Immature natural killer cell (primary cell): ENCODE data around the gene C7orf33. TPM values are rescaled to one million over a fixed set of nuclear protein-coding genes. Genes with fewer than 3 reads are reported as not detected.

ENCODE experiments used
- DNase-seq, 3 donors: peaks; one replicate each; pipeline ENCODE4 v3.0.0; 2022; ENCODE audit warnings: mixed read lengths in 1 of 3
- H3K27ac Mint-ChIP-seq, 6 donors: one replicate each; pipeline ENCODE4 v1.8.0; 2020; ENCODE audit warnings: mixed read lengths in 6 of 6, mild to moderate bottlenecking in 5 of 6, inconsistent platforms in 4 of 6, moderate library complexity in 3 of 6
- H3K27me3 Mint-ChIP-seq, 3 donors: one replicate each; pipeline ENCODE4 v1.8.0; 2020 to 2021; ENCODE audit warnings: low read depth in 3 of 3, mild to moderate bottlenecking in 3 of 3, mixed read lengths in 3 of 3, moderate library complexity in 3 of 3, inconsistent platforms in 1 of 3
- H3K36me3 Mint-ChIP-seq, 3 donors: one replicate each; pipeline ENCODE4 v1.8.0; 2020; ENCODE audit warnings: mixed read lengths in 3 of 3, inconsistent platforms in 2 of 3, mild to moderate bottlenecking in 2 of 3
- H3K4me1 Mint-ChIP-seq, 2 donors: one replicate each; pipeline ENCODE4 v1.8.0; 2020; ENCODE audit warnings: inconsistent platforms in 2 of 2, mild to moderate bottlenecking in 2 of 2, mixed read lengths in 2 of 2, moderate library complexity in 1 of 2
- H3K4me3 Mint-ChIP-seq, 5 donors: one replicate each; pipeline ENCODE4 v1.8.0; 2020; ENCODE audit warnings: mild to moderate bottlenecking in 5 of 5, mixed read lengths in 5 of 5, inconsistent platforms in 3 of 5, moderate library complexity in 3 of 5
- H3K9me3 Mint-ChIP-seq, 6 donors: one replicate each; pipeline ENCODE4 v1.8.0; 2020; ENCODE audit warnings: mild to moderate bottlenecking in 6 of 6, mixed read lengths in 6 of 6, inconsistent platforms in 4 of 6, moderate library complexity in 3 of 6
- polyA plus RNA-seq, 3 donors: library from polyadenylated mRNA; unstranded; fragments of 300-500 nt; fragmentation: Illumina TruSeq; gene quantifications; one replicate each; pipeline ENCODE4 v1.2.3, GENCODE V29; 2021

The C7orf33 gene
- polyA plus RNA-seq, 3 donors from 2014 or later, result not detected

DNA sequence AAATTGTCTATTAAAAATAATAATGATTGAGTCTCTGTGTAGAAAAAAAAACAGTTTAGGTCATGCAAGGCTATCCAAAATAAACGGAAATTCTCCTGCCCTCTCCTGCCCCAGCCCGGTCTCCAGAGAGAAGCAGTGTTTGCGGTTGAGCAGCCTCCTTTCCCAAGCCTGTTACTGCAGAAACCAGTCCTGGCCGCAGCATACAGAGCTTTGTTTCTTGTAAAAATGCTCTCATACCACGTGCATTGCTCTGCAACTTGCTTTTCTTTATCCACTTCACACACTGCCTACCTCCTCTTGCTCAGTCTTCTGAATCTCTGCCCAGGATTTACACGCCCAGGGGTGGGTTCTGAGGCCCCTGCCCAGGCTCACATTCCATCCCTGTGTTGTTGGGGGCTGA, 73.8 kb downstream of the C7orf33 start:
- no peak overlapping the region for H3K4me3 Mint-ChIP-seq

DNA sequence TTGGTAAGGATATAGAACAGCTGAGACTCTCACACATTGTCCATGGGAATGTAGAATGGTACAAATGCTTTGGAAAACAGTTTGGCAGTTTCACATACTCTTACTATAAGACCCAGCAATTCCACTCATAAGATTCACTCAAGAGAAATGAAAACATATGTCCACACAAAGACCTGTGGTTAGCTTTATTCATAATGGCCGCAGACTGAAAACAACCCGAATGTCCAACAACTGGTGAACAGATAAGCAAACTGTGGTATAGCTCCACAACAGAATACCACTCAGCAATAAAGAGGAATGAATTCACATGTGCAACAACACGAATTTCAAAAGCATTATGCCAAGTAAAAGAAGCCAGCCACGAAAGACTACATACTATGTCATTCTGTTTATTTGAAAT, 74.7 kb downstream of the C7orf33 start:
- H3K36me3 Mint-ChIP-seq, result no peaks in the 10 kb centered on the region

More for the DNA sequence above, 73.8 kb downstream of the C7orf33 start:
- Mint-ChIP-seq H3K27ac (no peak overlapping the region), H3K4me1 (peaks cover 0 to 1% of the 10 kb centered on the region in 2 donors), H3K27me3 (peaks cover 2 to 11% (median 6%) of the 10 kb centered on the region in 3 donors), H3K9me3 (no peaks in the 10 kb centered on the region), H3K36me3 (no peaks in the 10 kb centered on the region)
- no peak for DNase-seq

More for the DNA sequence above, 74.7 kb downstream of the C7orf33 start:
- no peak for DNase-seq
- Mint-ChIP-seq H3K4me1 (peaks cover 0 to 1% of the 10 kb centered on the region in 2 donors), H3K9me3 (peaks cover 0 to under 1% (median 0%) of the 10 kb centered on the region in 6 donors), H3K27ac (no peak overlapping the region), H3K27me3 (peaks cover 2 to 11% (median 6%) of the 10 kb centered on the region in 3 donors), H3K4me3 (no peak overlapping the region)

Other genes starting within 250 kb of the C7orf33 start
- gene CUL1, start 108.1 kb downstream of the C7orf33 start, polyA plus RNA-seq, result 10 to 100 TPM; 31.7 to 67.9 (median 32.4) TPM